ENCODE results near the gene GPR37L1.

The GPR37L1 gene

GRCh38 chr1:202076050-202076511 lies 46.6 kb upstream of the GPR37L1 start:
- no peak overlapping the region for H3K27ac ChIP-seq (replicated peaks)
- H3K4me3 ChIP-seq (replicated peaks; ENCODE audit: insufficient read depth, low read length): no peak overlapping the region
- no peaks in the 10 kb centered on the region for H3K27me3 ChIP-seq (ENCODE audit: insufficient read depth, poor library complexity, severe bottlenecking)
- TF ChIP-seq POLR2AphosphoS5 (IDR thresholded peaks at IDR 0.05; ENCODE audit: low read depth) (no peak), SPI1 (IDR thresholded peaks at IDR 0.05; ENCODE audit: borderline replicate concordance, low read depth) (no peak), GABPA (IDR thresholded peaks at IDR 0.05; ENCODE audit: low read depth) (no peak)
- TF ChIP-seq, protein P1, sequence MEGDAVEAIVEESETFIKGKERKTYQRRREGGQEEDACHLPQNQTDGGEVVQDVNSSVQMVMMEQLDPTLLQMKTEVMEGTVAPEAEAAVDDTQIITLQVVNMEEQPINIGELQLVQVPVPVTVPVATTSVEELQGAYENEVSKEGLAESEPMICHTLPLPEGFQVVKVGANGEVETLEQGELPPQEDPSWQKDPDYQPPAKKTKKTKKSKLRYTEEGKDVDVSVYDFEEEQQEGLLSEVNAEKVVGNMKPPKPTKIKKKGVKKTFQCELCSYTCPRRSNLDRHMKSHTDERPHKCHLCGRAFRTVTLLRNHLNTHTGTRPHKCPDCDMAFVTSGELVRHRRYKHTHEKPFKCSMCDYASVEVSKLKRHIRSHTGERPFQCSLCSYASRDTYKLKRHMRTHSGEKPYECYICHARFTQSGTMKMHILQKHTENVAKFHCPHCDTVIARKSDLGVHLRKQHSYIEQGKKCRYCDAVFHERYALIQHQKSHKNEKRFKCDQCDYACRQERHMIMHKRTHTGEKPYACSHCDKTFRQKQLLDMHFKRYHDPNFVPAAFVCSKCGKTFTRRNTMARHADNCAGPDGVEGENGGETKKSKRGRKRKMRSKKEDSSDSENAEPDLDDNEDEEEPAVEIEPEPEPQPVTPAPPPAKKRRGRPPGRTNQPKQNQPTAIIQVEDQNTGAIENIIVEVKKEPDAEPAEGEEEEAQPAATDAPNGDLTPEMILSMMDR (IDR thresholded peaks at IDR 0.05; ENCODE audit: insufficient read depth, low read length): no peak
- TF ChIP-seq, protein P2, sequence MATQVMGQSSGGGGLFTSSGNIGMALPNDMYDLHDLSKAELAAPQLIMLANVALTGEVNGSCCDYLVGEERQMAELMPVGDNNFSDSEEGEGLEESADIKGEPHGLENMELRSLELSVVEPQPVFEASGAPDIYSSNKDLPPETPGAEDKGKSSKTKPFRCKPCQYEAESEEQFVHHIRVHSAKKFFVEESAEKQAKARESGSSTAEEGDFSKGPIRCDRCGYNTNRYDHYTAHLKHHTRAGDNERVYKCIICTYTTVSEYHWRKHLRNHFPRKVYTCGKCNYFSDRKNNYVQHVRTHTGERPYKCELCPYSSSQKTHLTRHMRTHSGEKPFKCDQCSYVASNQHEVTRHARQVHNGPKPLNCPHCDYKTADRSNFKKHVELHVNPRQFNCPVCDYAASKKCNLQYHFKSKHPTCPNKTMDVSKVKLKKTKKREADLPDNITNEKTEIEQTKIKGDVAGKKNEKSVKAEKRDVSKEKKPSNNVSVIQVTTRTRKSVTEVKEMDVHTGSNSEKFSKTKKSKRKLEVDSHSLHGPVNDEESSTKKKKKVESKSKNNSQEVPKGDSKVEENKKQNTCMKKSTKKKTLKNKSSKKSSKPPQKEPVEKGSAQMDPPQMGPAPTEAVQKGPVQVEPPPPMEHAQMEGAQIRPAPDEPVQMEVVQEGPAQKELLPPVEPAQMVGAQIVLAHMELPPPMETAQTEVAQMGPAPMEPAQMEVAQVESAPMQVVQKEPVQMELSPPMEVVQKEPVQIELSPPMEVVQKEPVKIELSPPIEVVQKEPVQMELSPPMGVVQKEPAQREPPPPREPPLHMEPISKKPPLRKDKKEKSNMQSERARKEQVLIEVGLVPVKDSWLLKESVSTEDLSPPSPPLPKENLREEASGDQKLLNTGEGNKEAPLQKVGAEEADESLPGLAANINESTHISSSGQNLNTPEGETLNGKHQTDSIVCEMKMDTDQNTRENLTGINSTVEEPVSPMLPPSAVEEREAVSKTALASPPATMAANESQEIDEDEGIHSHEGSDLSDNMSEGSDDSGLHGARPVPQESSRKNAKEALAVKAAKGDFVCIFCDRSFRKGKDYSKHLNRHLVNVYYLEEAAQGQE (IDR thresholded peaks at IDR 0.05; ENCODE audit: insufficient replicate concordance, low read depth): no peak
- DNase-seq (ENCODE audit: low read depth in 1 of 2, low spot score in 1 of 2): no peak

DNA sequence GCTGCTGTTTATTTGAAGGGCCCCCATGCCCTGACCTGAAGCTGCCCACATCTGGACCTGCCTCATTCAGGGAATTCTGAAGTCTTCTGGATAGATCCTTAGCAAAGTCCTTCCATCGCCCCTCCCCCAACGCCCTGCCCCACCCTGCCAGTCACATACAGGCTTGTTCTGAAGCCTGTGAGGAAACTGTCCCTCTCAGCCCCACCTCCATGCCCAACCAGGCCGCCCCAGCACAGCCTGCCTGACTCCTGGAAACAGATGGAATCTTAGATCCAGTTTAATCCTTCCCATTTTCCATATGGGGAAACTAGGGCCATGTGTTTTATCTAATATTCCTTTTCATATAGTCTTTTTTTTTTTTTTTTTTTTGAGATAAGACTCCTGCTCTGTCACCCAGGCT lies 44.5 kb upstream of the GPR37L1 start:
- Histone ChIP-seq H3K27me3 (ENCODE audit: insufficient read depth, poor library complexity, severe bottlenecking) (no peaks in the 10 kb centered on the region), H3K27ac (replicated peaks) (no peak overlapping the region), H3K4me3 (replicated peaks; ENCODE audit: insufficient read depth, low read length) (no peak overlapping the region)
- TF ChIP-seq, protein P1 (IDR thresholded peaks at IDR 0.05; ENCODE audit: insufficient read depth, low read length): no peak
- TF ChIP-seq SPI1 (IDR thresholded peaks at IDR 0.05; ENCODE audit: borderline replicate concordance, low read depth) (no peak), POLR2AphosphoS5 (IDR thresholded peaks at IDR 0.05; ENCODE audit: low read depth) (no peak), GABPA (IDR thresholded peaks at IDR 0.05; ENCODE audit: low read depth) (no peak)
- TF ChIP-seq, protein P2 (IDR thresholded peaks at IDR 0.05; ENCODE audit: insufficient replicate concordance, low read depth): no peak
- no peak for DNase-seq (ENCODE audit: low read depth in 1 of 2, low spot score in 1 of 2)

DNA sequence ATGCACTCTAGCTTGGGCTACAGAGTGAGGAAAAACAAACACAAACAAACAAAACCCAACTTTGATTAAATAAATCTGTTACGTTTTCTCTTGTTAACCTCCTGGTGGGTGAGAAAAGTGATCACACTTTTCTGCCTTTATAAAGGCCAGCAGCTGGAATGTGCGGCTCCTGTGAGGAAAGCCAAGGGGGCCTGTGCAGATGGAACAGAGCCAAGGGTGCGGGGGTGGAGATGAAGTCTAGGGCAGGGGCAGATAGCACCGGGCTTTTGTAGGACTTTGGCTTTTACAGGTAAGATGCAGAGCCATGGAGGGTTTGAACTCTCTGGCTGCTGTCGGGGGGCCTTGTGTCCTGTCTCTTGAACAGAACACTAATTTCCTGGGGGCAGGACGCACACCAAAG lies 40.7 kb upstream of the GPR37L1 start:
- Histone ChIP-seq H3K4me3 (replicated peaks; ENCODE audit: insufficient read depth, low read length) (no peak overlapping the region), H3K27ac (replicated peaks) (no peak overlapping the region), H3K27me3 (ENCODE audit: insufficient read depth, poor library complexity, severe bottlenecking) (no peaks in the 10 kb centered on the region)
- TF ChIP-seq GABPA (IDR thresholded peaks at IDR 0.05; ENCODE audit: low read depth) (no peak), POLR2AphosphoS5 (IDR thresholded peaks at IDR 0.05; ENCODE audit: low read depth) (no peak), SPI1 (IDR thresholded peaks at IDR 0.05; ENCODE audit: borderline replicate concordance, low read depth) (no peak)
- TF ChIP-seq, protein P2 (IDR thresholded peaks at IDR 0.05; ENCODE audit: insufficient replicate concordance, low read depth): no peak
- TF ChIP-seq, protein P1 (IDR thresholded peaks at IDR 0.05; ENCODE audit: insufficient read depth, low read length): no peak
- DNase-seq (ENCODE audit: low read depth in 1 of 2, low spot score in 1 of 2): no peak
